ENCODE data around the gene SPRTN.

DNA sequence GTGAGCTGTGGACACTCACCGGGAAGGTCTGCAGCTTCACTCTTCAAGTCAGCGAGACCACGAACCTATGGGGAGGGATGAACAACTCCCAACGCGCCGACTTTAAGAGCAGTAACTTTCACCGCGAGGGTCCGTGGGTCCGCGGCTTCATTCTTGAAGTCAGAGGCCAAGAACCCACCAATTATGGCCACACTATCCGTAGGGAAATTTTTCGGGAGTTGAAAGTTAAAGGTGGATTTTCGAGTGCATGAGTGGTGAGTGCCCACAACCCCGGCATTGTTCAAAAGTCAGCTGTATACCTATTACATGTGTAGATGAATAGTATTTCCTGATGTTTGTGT lies 20.1 kb upstream of the SPRTN start:
- TF ChIP-seq POLR2AphosphoS5 (IDR thresholded peaks at IDR 0.05), result no peak
- TF ChIP-seq, protein P1, sequence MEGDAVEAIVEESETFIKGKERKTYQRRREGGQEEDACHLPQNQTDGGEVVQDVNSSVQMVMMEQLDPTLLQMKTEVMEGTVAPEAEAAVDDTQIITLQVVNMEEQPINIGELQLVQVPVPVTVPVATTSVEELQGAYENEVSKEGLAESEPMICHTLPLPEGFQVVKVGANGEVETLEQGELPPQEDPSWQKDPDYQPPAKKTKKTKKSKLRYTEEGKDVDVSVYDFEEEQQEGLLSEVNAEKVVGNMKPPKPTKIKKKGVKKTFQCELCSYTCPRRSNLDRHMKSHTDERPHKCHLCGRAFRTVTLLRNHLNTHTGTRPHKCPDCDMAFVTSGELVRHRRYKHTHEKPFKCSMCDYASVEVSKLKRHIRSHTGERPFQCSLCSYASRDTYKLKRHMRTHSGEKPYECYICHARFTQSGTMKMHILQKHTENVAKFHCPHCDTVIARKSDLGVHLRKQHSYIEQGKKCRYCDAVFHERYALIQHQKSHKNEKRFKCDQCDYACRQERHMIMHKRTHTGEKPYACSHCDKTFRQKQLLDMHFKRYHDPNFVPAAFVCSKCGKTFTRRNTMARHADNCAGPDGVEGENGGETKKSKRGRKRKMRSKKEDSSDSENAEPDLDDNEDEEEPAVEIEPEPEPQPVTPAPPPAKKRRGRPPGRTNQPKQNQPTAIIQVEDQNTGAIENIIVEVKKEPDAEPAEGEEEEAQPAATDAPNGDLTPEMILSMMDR (IDR thresholded peaks at IDR 0.05), result no peak
- no peak for TF ChIP-seq POLR2A (IDR thresholded peaks at IDR 0.05)
- no peak for TF ChIP-seq EP300 (IDR thresholded peaks at IDR 0.05)

Data from stomach (tissue), 4 donors.